Stimulated activated naive CD8-positive, alpha-beta T cell treated with anti-CD3 and anti-CD28 coated beads, Interleukin-15, Interleukin-2, amounts not matched to agents 100 U/mL and 50 U/mL, for 24 hours (primary cell): ENCODE results near the gene TNS4.

Experiments used
- ATAC-seq: fragments of 150-1000 bp; cut with Tn5 transposase; one replicate; pipeline ENCODE4 v1.10.0; 2021
- DNase-seq: peaks from one replicate; pipeline ENCODE4 v3.0.0; 2021

Gene TNS4

GRCh38 chr17:40536295-40537171 is 35.1 kb upstream of the TNS4 start:
- peak; percentile 14 for DNase-seq
- no peak for ATAC-seq

- DNase-seq = no peak
- ATAC-seq = no peak
Observed at GRCh38 chr17:40535924-40536294, 34.5 kb upstream of the TNS4 start.

DNA sequence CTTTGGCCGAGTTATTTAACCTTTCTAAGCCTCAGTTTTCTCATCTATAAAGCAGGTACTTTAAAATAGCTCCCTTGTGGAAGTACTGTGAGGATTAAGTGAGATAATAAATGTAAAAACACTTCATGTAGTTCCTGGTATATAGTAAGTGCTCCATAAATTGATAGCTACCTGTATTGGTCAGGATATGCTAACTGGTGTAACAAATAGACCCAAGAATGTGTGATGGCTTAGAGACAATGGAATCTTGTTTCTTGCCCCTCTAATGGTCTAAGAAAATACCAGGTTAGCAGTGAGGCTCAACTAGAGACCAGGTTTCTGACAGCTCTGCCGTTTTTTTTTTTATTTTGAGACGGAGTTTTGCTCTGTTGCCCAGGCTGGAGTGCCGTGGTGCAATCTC is 34.0 kb upstream of the TNS4 start:
- no peak for ATAC-seq
- no peak for DNase-seq

GRCh38 chr17:40534371-40535189 is 33.2 kb upstream of the TNS4 start:
- DNase-seq = no peak
- ATAC-seq = no peak

DNA sequence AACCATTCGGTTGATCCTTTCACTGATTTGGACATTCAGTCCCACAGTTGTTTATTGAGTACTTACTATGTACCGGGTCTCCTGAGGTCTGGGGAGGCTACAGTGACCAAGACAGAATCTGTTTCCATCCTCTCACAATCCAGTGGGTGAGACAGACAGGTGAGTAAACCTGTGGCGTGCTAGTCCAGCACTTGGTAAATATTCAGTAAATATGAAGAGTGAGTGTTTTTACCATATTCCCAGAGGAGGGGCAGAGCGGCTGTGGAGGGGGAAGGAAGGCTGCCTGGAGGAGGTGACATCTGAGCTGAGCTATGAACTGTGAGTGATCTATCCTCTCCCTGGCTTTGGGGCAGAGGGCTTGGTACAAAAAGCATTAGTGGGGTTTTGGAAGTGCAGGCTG is 32.5 kb upstream of the TNS4 start:
- ATAC-seq (no peak), DNase-seq (no peak)

DNA sequence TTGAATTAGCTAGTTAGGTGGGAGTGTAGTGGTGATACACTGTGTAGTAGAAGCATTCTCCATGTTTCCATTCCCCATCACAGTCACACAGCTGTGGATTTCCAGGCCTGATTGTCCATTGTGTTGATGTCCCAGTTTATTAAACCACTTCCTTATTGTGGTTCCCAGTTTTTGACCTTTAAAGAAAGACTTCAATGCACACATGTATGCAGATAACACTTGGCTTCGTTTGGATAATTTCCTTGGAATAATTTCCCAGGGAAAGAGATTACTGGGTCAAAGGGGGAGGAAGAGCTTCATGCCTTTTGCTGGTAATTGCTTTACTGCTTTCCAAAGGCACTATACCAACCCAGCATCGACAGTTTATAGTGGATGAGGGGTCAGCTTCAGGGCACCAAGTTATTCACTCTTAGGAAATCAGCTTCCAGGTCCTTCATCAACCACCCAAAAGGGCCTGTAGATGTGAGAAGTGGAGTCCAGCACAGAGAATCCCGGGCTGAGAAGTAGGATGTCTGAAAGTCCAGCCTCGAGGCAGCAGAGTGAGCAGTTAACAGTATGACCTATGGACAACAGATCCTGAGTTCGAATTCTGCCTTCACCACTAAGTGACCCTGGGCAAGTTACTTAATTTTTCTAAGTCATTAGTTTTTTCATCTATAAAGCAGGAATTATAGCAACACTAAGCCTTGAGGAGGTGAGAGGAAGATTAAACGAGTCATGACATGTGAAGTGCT is 31.3 kb upstream of the TNS4 start:
- DNase-seq (peak; percentile 11), ATAC-seq (no peak)

GRCh38 chr17:40531051-40531991 is 29.9 kb upstream of the TNS4 start:
- DNase-seq (peak; percentile 91), ATAC-seq (peak; percentile 83)

- peak; percentile 26 for DNase-seq
Observed at GRCh38 chr17:40530531-40530994, 29.1 kb upstream of the TNS4 start.

DNA sequence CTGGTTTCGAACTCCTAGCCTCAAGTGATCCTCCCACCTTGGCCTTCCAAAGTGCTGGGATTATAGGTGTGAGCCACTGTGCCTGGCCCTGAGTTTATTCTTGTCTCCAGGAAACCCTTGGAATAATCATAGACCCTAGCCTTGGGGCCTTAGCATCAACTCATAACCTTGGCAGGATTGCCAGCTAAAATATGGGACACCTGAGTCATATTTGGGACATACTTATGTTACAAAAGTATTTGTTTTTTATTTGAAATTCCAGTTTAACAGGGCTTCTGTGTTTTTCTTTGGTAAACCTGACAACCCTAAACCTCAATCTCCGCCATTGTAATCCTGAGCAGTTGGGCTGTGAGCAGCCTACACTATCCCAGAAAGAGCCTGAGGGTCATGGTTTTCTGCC is 28.6 kb upstream of the TNS4 start:
- ATAC-seq (no peak), DNase-seq (no peak)

More at GRCh38 chr17:40530531-40530994, 29.1 kb upstream of the TNS4 start:
- no peak for ATAC-seq

GRCh38 chr17:40528692-40529417 is 27.4 kb upstream of the TNS4 start:
- peak; percentile 6 for DNase-seq
- ATAC-seq = no peak

DNA sequence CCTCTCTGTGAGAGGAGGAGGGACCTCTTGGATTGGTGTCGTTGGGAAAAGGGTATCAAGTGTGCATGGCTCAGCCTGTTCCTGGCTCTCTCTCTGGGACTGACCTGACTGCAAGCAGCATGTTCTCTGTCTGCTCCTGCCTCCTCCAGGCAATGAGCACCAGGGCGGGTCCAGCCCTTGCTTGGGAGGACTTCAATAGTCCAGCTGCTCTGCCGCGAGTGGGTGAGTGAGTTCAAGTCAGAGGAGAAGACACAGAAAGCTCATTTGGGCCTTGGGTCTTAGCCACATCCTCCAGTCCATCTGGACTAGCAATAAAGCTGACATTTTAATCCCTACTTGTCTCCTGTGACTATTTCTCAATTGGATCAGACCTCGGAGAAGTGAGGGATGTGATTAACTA is 25.2 kb upstream of the TNS4 start:
- no peak for DNase-seq
- ATAC-seq = no peak

- ATAC-seq (no peak), DNase-seq (no peak)
Observed at GRCh38 chr17:40525294-40525693, 23.9 kb upstream of the TNS4 start.

DNA sequence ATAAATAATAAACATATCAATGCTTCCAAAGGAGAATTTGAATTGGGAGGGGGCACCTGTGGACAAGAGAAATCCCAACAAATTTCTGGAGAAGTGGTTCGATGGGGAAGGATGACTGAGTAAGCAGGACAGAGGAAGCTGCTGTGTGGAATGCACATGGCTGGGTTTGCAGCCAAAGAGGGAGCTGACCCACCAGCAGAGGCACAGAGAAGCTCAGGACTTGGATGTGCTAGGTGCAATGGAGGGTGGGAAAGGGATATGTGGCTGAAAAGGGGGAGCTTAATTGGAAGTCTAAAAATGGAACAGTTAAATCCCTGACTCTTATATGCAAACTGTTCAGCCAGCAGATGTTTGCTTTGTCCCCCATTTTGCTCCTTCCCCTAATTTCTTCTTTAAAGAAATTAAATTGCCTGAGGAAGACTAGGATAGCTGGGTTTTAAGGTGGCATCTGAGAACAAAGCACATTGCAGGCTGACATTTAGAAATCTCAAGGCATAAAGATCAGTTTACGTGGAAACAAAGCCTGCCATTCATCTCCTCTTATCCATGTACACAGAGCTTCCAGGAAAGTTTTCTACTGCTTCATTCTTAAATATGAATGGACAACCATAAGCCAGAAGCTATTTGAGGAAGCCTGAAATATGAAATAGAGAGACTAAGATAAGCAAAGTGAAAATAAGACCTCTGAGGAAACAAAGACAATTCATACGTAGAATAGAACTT is 23.0 kb upstream of the TNS4 start:
- DNase-seq = peak; percentile 1
- ATAC-seq = no peak

DNA sequence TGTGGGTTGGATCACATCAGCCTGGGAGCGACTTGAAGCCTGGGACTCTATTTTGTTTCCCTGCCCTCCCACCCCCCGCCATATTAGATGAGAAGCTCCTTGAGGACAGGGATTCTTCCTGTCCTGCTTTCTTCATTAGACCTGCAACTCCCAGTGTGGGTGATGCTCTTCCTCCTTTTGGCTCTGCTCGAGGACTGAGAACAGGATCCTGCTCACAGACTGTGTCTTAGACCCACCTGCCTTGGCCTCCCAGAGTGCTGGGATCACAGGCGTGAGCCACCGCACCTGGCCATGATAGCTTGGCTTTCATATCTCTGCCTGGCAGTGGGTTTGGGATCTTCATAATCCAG is 21.5 kb upstream of the TNS4 start:
- ATAC-seq = no peak
- DNase-seq = no peak

- ATAC-seq = no peak
Observed at GRCh38 chr17:40522250-40522960, 21.0 kb upstream of the TNS4 start.

DNA sequence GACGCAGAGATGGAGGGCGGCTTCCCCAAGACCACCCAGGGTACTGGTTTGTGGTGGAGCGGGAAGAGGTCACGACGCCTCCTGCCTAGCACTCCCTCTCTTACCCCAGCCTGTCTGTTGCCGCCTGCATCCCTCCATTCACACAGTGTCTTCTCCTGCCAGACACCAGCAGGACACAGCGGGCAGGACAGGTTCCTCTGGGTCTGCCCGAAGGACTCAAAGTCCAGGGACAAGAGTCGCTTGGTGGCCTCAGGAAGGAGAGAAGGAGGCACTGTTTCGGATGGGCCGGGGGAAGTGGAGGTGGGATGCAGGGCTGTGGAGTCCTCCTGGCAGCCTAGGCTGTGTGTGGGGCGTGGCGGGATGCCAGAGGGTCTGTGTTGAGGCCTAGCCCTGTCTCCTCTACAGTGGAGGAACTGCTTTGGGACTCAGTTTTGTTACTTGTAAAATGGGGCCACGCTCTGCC is 19.6 kb upstream of the TNS4 start:
- ATAC-seq (no peak), DNase-seq (no peak)

More at GRCh38 chr17:40522250-40522960, 21.0 kb upstream of the TNS4 start:
- no peak for DNase-seq

DNA sequence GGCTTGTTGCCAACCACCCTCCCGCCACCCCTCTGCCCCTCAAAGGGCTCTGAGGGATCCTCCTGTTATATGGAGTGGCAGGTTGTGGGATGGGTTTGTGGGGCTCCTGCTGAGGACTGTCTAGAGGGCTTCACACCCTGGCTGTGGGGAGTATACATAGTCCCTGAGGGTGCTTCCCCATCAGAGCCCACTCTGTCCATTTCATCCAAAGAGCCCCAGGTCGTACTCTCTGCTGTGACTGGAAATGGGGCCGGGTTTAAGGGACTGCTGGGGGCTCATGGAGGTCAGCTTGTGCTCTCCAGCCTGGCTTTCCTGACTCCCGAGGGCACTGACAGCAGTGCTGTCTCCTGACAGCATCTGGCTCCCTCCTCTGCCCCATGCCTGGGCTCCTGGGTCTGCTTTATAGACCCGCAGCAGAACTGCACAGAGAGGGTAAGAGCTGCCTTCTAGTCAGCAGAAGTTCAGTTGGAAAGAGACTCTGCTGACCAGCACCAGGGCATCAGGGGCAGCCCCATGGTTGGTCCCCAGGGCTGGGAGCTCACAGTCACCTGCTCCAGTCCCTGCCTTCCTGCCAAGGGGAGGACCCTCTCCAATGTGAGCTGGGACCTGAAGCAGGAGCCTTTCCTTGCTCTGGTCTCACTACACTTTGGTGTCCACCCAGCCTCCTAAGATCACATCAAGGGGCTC is 17.8 kb upstream of the TNS4 start:
- DNase-seq = no peak
- no peak for ATAC-seq

GRCh38 chr17:40518401-40519088 is 17.1 kb upstream of the TNS4 start:
- ATAC-seq (no peak), DNase-seq (no peak)
